Heart left ventricle (tissue), 16 donors: Measurements from ENCODE around the gene CDK2AP2. TPM values are rescaled to one million over a fixed set of nuclear protein-coding genes. Genes with fewer than 3 reads are reported as not detected.
"Not testable (repeated sequence)": the region's sequence is repeated elsewhere in the genome, so short reads cannot be mapped to it uniquely, and the experiment has no call there.

Experiments used
- ATAC-seq, 4 donors: fragments of 200-7000 bp; cut with Tn5 transposase; one replicate each; pipeline ENCODE4 v1.9.1; 2020 to 2022; ENCODE audit warnings: moderate library complexity in 4 of 4, mild to moderate bottlenecking in 3 of 4, moderate number of reproducible peaks in 1 of 4
- DNase-seq, 5 donors: peaks; one replicate each; pipeline ENCODE4 v3.0.0-alpha.2; 2020
- H3K27ac ChIP-seq, 12 donors: fragments of 200-600 bp; sonication (generic) in 4 of 12; one replicate each; pipeline versions ENCODE4 v1.5.0 to v1.8.0; 2016 to 2022; ENCODE audit warnings: mild to moderate bottlenecking in 2 of 12
- H3K27me3 ChIP-seq, 9 donors: fragments of 200-600 bp; sonication (generic) in 2 of 9; one replicate each; pipeline versions ENCODE4 v1.5.1 to v1.8.0; 2016 to 2022; ENCODE audit warnings: mild to moderate bottlenecking in 3 of 9
- H3K36me3 ChIP-seq, 9 donors: fragments of 200-600 bp; sonication (generic) in 2 of 9; one replicate each; pipeline versions ENCODE4 v1.5.0 to v1.8.0; 2018 to 2022; ENCODE audit warnings: mild to moderate bottlenecking in 2 of 9
- H3K4me1 ChIP-seq, 12 donors: fragments of 200-600 bp; sonication (generic) in 4 of 12; one replicate each; pipeline versions ENCODE4 v1.5.0 to v1.8.0; 2016 to 2022; ENCODE audit warnings: mild to moderate bottlenecking in 3 of 12
- H3K4me3 ChIP-seq, 12 donors: fragments of 200-600 bp; sonication (generic) in 4 of 12; one replicate each; pipeline versions ENCODE4 v1.5.0 to v1.8.0; 2017 to 2022; ENCODE audit warnings: mild to moderate bottlenecking in 9 of 12, moderate library complexity in 4 of 12
- H3K9me3 ChIP-seq, 12 donors: fragments of 200-600 bp; sonication (generic) in 4 of 12; one replicate each; pipeline versions ENCODE4 v1.5.0 to v1.8.0; 2016 to 2022; ENCODE audit warnings: mild to moderate bottlenecking in 1 of 12
- POLR2A ChIP-seq, 2 donors: fragments of 450-650 bp; IDR thresholded peaks; one replicate each; pipeline ENCODE4 v1.6.1; 2017; ENCODE audit warnings: antibody characterized with exemption in 2 of 2, mild to moderate bottlenecking in 2 of 2, moderate library complexity in 2 of 2
- WGBS, 4 donors: extraction: QIAGEN DNeasy Blood & Tissue Kit in 2 of 4; methylation state at CpG; one replicate each; pipeline versions ENCODE4 v1.1.5 to v1.1.7; 2013 to 2018; 5-methylcytosine and 5-hydroxymethylcytosine counted together
- intact Hi-C, 10 donors: fragments of 100-400 bp; cut with DNase I; formaldehyde crosslinking; loops; one replicate each; pipeline versions ENCODE4 v1.11.1 to v1.14.2; 2022
- polyA plus RNA-seq, 2 donors: library from polyadenylated mRNA; stranded (reverse); fragments of 200-250 nt; gene quantifications; one replicate each; pipeline ENCODE4 v1.2.3, GENCODE V29; 2013
- total RNA-seq, 9 donors: library from RNA; depleted of rRNA in 2 of 9; stranded (reverse); fragments of >200 nt in 2 of 9; fragmentation: NEBNext Ultra II Directional in 3 of 9; extraction: Animal tissue kit (Norgen Biotek cat#: 25700) in 3 of 9; gene quantifications; one replicate each; pipeline versions ENCODE4 v1.1.0 to v1.2.4, GENCODE V29; 2016 to 2023
- TF ChIP-seq, protein P1 (sequence below), 12 donors: fragments of 200-600 bp; sonication (generic) in 4 of 12; IDR thresholded peaks; one replicate each; pipeline versions ENCODE4 v1.5.0 to v1.8.0; 2018 to 2022; ENCODE audit warnings: antibody characterized with exemption in 12 of 12, mild to moderate bottlenecking in 5 of 12
- donor health status: ischemic (EF 13 %, LVEDD 7.1; RV severe dilation, severe dysfunction).
- donor health status: healthy with polysubstance abuse.
- donor health status: DM: no; HTN: yes; CAD: no.
- donor health status: DM: no; HTN: no; CAD: no.
- donor health status: ischemic (EF 25% LVEDD 6.9; RV normal size, moderate dysfunction).
- donor health status: ischemic (EF 25% LVEDD 5.7; RV mildly dilated, moderate dysfunction).
- donor health status: healthy.
- donor health status: DM: yes; HTN: yes; CAD: no.
- donor health status: ischemic (EF 35%, LVEDD 5.7; RV mildly dilated, moderate dysfunction).
- donor health status: nonischemic (EF 11% LVEDD 7.7; RV severe dilation, severe dysfunction).
- donor health status: DM: yes; HTN: yes; CAD: no.
- donor health status: PGD.
- donor health status: ischemic (EF 29% LVEDD 5.4; RV normal size, mild dysfunction).
- donor health status: nonischemic (EF 23%, LVEDD 6.1; RV moderate dilation, normal function).

The CDK2AP2 gene
- total and polyA plus RNA-seq, 11 donors = 37.0 to 461 (median 60.1) TPM

DNA sequence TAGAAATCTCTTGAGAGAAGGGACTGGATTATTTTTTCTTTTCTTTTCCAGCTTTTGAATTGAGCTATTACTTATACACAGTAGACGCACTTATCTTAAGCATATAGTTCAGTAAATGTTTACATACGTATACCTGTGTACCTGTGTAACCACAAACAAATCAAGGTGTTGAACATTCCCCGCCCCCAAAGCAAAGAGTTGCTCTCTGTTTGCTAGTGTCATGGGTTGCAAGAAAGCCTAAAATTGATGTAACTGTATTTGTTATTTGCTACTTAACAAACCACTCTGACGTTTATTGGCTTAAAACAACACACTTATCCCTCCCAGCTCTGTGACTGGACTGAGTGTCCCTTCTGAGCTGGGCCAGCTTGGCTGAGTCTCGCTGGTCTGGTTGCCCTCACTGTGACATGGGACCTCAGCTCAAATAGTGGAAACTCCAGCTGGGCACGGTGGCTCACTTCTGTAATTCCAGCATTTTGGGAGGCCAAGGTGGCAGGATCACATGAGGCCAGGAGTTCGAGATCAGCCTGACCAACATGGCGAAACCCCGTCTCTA is 40.7 kb upstream of the CDK2AP2 start:
- no peak overlapping the region for H3K27ac ChIP-seq
- no peak for DNase-seq
- TF ChIP-seq POLR2A (IDR thresholded peaks at IDR 0.05) = no peak
- TF ChIP-seq, protein P1, sequence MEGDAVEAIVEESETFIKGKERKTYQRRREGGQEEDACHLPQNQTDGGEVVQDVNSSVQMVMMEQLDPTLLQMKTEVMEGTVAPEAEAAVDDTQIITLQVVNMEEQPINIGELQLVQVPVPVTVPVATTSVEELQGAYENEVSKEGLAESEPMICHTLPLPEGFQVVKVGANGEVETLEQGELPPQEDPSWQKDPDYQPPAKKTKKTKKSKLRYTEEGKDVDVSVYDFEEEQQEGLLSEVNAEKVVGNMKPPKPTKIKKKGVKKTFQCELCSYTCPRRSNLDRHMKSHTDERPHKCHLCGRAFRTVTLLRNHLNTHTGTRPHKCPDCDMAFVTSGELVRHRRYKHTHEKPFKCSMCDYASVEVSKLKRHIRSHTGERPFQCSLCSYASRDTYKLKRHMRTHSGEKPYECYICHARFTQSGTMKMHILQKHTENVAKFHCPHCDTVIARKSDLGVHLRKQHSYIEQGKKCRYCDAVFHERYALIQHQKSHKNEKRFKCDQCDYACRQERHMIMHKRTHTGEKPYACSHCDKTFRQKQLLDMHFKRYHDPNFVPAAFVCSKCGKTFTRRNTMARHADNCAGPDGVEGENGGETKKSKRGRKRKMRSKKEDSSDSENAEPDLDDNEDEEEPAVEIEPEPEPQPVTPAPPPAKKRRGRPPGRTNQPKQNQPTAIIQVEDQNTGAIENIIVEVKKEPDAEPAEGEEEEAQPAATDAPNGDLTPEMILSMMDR (IDR thresholded peaks at IDR 0.05) = no peak
- peaks cover 0 to 15% (median 10%) of the 10 kb centered on the region in 12 donors for H3K4me1 ChIP-seq
- 87 to 91% (median 90%) methylated on average over 9 of the region's 9 CpGs for WGBS, 4 donors
- no peaks in the 10 kb centered on the region for H3K36me3 ChIP-seq
- no peaks in the 10 kb centered on the region for H3K9me3 ChIP-seq
- no peak overlapping the region for H3K4me3 ChIP-seq
- intact Hi-C loops = no loop called here
- no peak for ATAC-seq
- no peaks in the 10 kb centered on the region for H3K27me3 ChIP-seq

DNA sequence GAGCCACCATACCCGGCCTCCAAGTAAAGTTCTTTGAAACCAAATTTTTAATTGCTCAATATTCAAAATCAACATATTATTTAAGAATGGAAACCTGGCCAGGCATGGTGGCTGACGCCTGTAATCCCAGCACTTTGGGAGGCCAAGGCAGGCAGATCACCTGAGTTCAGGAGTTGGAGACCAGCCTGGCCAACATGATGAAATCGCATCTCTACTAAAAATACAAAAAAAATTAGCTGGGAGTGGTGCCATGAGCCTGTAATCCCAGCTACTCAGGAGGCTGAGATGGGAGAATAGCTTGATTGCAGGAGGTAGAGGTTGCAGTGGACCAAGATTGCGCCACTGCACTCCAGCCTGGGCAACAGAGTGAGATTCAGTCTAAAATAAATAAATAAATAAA is 40.1 kb upstream of the CDK2AP2 start:
- H3K4me1 ChIP-seq = peaks cover 0 to 15% (median 10%) of the 10 kb centered on the region in 12 donors
- ATAC-seq, H3K27ac ChIP-seq, DNase-seq, H3K4me3 ChIP-seq, H3K27me3 ChIP-seq, H3K36me3 ChIP-seq, intact Hi-C loops, H3K9me3 ChIP-seq: not testable (repeated sequence)
- 86 to 93% (median 91%) methylated on average over 4 of the region's 4 CpGs for WGBS, 4 donors

DNA sequence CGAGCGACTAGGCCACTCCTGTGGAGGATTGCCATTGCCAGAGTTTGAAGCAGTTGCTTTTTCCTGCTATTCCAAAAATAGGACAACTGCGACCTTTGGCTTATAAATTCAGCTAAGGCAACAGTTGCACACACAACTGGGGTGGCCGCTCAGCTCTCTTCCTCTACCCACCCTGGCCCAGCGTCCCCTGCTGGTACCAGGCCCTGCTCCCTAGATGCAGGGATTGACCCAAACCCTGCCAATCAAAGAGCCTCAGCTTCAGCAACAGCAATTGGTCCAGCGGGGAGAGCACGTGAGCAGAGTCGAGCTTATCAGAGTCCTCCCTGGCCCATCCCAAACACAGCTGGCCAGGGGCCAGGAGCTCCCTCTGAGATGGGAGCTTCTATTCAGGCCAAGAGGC is 37.3 kb upstream of the CDK2AP2 start:
- TF ChIP-seq, protein P1 (IDR thresholded peaks at IDR 0.05) = peak in 9 of 12 donors; percentile 12 to 57 (median 31)
- no peak for TF ChIP-seq POLR2A (IDR thresholded peaks at IDR 0.05)
- peak; percentile 86 to 93 (median 91) for ATAC-seq
- no peaks in the 10 kb centered on the region for H3K9me3 ChIP-seq
- no peaks in the 10 kb centered on the region for H3K27me3 ChIP-seq
- H3K4me3 ChIP-seq = no peak overlapping the region
- peak overlapping the region in 10 of 12 donors; percentile 0 to 83 (median 38) for H3K27ac ChIP-seq
- peak; percentile 65 to 87 (median 71) for DNase-seq
- WGBS, 4 donors = 18 to 26% (median 23%) methylated on average over 6 to 8 of the region's 8 CpGs
- peaks cover 0 to 15% (median 10%) of the 10 kb centered on the region in 12 donors for H3K4me1 ChIP-seq
- no peaks in the 10 kb centered on the region for H3K36me3 ChIP-seq
- intact Hi-C loops = no loop called here

DNA sequence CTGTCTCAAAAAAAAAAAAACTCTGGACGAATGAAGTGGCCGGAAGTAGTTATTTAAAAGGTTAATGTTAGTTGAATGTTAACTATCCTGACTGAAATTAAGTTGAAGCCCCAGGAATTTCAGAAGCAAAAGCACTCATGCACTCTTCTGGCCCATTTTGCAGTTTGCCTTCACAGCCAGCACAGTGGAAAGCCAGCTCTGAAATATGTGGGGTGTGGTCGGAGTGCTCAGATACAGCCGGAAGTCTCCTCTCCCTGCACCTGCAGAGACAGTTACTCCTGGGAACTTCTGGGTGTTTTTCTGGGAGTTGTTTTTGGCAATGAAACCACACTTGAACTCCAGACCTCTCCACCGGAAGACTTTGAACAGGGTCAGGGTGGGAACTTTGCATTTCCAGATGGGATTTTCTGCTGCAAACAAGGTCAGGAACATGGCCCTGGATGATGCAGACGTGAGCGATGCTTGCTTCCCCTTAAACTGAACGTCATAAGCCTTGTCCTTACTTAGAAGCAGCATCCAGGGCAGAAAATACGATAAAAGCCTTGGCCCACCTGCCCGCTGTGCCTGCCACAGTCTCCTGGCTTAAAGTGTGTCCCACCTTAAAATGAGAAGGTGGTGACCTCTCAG is 36.8 kb upstream of the CDK2AP2 start:
- H3K4me3 ChIP-seq = no peak overlapping the region
- H3K27ac ChIP-seq = peak overlapping the region in 10 of 12 donors; percentile 0 to 83 (median 38)
- no peaks in the 10 kb centered on the region for H3K36me3 ChIP-seq
- ATAC-seq = peak in 3 of 4 donors; percentile 7 to 58 (median 24)
- no peak for DNase-seq
- TF ChIP-seq, protein P1 (IDR thresholded peaks at IDR 0.05) = no peak
- no peak for TF ChIP-seq POLR2A (IDR thresholded peaks at IDR 0.05)
- H3K4me1 ChIP-seq = peaks cover 0 to 15% (median 10%) of the 10 kb centered on the region in 12 donors
- H3K9me3 ChIP-seq = no peaks in the 10 kb centered on the region
- H3K27me3 ChIP-seq = no peaks in the 10 kb centered on the region
- 48 to 58% (median 50%) methylated on average over 9 to 10 of the region's 10 CpGs for WGBS, 4 donors
- intact Hi-C loops = no loop called here
